GM23248 (cell line): ENCODE results near the gene ULBP1.
"Not testable (repeated sequence)": the region's sequence is repeated elsewhere in the genome, so short reads cannot be mapped to it uniquely, and the experiment has no call there.

ENCODE experiments used
- EZH2 ChIP-seq: fragments of 200-600 bp; sonication (generic); IDR thresholded peaks from 2 replicates; pipeline ENCODE4 v1.6.1; 2018; ENCODE audit warnings: antibody characterized with exemption, mild to moderate bottlenecking; ENCODE audit not compliant: insufficient read depth, poor library complexity, severe bottlenecking
- EZH2phosphoT487 ChIP-seq: fragments of 200-600 bp; sonication (generic); IDR thresholded peaks from 2 replicates; pipeline ENCODE4 v1.6.1; 2018; ENCODE audit warnings: antibody characterized with exemption, moderate library complexity, mild to moderate bottlenecking, low read depth; ENCODE audit not compliant: insufficient read depth

GRCh38 chr6:149953934-149954327, 9.8 kb upstream of the ULBP1 start:
- TF ChIP-seq EZH2, EZH2phosphoT487: not testable (repeated sequence)
